Heart right ventricle (tissue), 16 donors: Measurements from ENCODE around the gene MACROD2. TPM values are rescaled to one million over a fixed set of nuclear protein-coding genes. Genes with fewer than 3 reads are reported as not detected.

Experiments used
- ATAC-seq, 8 donors: fragments of 200-7000 bp; cut with Tn5 transposase; one replicate each; pipeline ENCODE4 v1.9.1; 2020; ENCODE audit warnings: mild to moderate bottlenecking in 8 of 8, moderate library complexity in 8 of 8, moderate number of reproducible peaks in 1 of 8
- DNase-seq, 2 donors: peaks; one replicate each; pipeline ENCODE4 v3.0.0-alpha.2; 2020
- H3K27ac ChIP-seq, 10 donors: fragments of 200-600 bp; sonication (generic) in 2 of 10; one replicate each; pipeline versions ENCODE4 v1.5.0 to v1.8.0; 2020 to 2022; ENCODE audit warnings: mild to moderate bottlenecking in 3 of 10
- H3K27me3 ChIP-seq, 7 donors: fragments of 200-600 bp; one replicate each; pipeline ENCODE4 v1.8.0; 2021 to 2022; ENCODE audit warnings: mild to moderate bottlenecking in 2 of 7
- H3K36me3 ChIP-seq, 9 donors: fragments of 200-600 bp; sonication (generic) in 1 of 9; one replicate each; pipeline versions ENCODE4 v1.5.0 to v1.8.0; 2020 to 2022; ENCODE audit warnings: mild to moderate bottlenecking in 2 of 9
- H3K4me1 ChIP-seq, 9 donors: fragments of 200-600 bp; sonication (generic) in 1 of 9; one replicate each; pipeline versions ENCODE4 v1.5.0 to v1.8.0; 2020 to 2022; ENCODE audit warnings: mild to moderate bottlenecking in 4 of 9
- H3K4me3 ChIP-seq, 10 donors: fragments of 200-600 bp; sonication (generic) in 2 of 10; one replicate each; pipeline versions ENCODE4 v1.5.0 to v1.8.0; 2020 to 2022; ENCODE audit warnings: mild to moderate bottlenecking in 7 of 10, moderate library complexity in 2 of 10
- H3K9me3 ChIP-seq, 11 donors: fragments of 200-600 bp in 10 of 11; sonication (generic) in 2 of 11; one replicate each; pipeline versions ENCODE4 v1.5.0 to v1.8.0; 2013 to 2022; ENCODE audit warnings: mild to moderate bottlenecking in 2 of 11, control low read depth in 1 of 11, moderate library complexity in 1 of 11
- WGBS, 2 donors: extraction: QIAGEN DNeasy Blood & Tissue Kit; methylation state at CpG; one replicate each; pipeline ENCODE4 v1.1.7; 2013; ENCODE audit warnings: inconsistent platforms in 1 of 2; 5-methylcytosine and 5-hydroxymethylcytosine counted together
- intact Hi-C, 10 donors: fragments of 100-400 bp; cut with DNase I; formaldehyde crosslinking; loops; one replicate each; pipeline versions ENCODE4 v1.11.1 to v1.14.2; 2022
- polyA plus RNA-seq, 2 donors: library from polyadenylated mRNA; stranded (reverse); fragments of 200-250 nt; gene quantifications; one replicate each; pipeline ENCODE4 v1.2.3, GENCODE V29; 2013
- total RNA-seq, 10 donors: library from RNA; stranded (reverse); fragmentation: NEBNext Ultra II Directional in 3 of 10; extraction: Animal tissue kit (Norgen Biotek cat#: 25700) in 3 of 10; gene quantifications; one replicate each; pipeline versions ENCODE4 v1.2.1 to v1.2.4, GENCODE V29; 2021 to 2023
- TF ChIP-seq, protein P1 (sequence below), 9 donors: fragments of 200-600 bp; sonication (generic) in 2 of 9; IDR thresholded peaks; one replicate each; pipeline versions ENCODE4 v1.5.0 to v1.8.0; 2021 to 2022; ENCODE audit warnings: antibody characterized with exemption in 9 of 9, mild to moderate bottlenecking in 5 of 9, moderate library complexity in 1 of 9
- donor health status: Arrhythmogenic right ventricular cardiomyopathy.
- donor health status: ischemic (EF 13 %, LVEDD 7.1; RV severe dilation, severe dysfunction).
- donor health status: healthy with polysubstance abuse.
- donor health status: DM: no; HTN: yes; CAD: no.
- donor health status: DM: no; HTN: no; CAD: no.
- donor health status: ischemic (EF 25% LVEDD 6.9; RV normal size, moderate dysfunction).
- donor health status: ischemic (EF 25% LVEDD 5.7; RV mildly dilated, moderate dysfunction).
- donor health status: healthy.
- donor health status: DM: yes; HTN: yes; CAD: no.
- donor health status: Ischemic cardiomyopathy.
- donor health status: ischemic (EF 35%, LVEDD 5.7; RV mildly dilated, moderate dysfunction).
- donor health status: nonischemic (EF 11% LVEDD 7.7; RV severe dilation, severe dysfunction).
- donor health status: DM: yes; HTN: yes; CAD: no.
- donor health status: PGD.
- donor health status: ischemic (EF 29% LVEDD 5.4; RV normal size, mild dysfunction).
- donor health status: nonischemic (EF 23%, LVEDD 6.1; RV moderate dilation, normal function).

MACROD2 gene
- total and polyA plus RNA-seq, 12 donors: 0.28 to 6.4 (median 4.1) TPM

DNA sequence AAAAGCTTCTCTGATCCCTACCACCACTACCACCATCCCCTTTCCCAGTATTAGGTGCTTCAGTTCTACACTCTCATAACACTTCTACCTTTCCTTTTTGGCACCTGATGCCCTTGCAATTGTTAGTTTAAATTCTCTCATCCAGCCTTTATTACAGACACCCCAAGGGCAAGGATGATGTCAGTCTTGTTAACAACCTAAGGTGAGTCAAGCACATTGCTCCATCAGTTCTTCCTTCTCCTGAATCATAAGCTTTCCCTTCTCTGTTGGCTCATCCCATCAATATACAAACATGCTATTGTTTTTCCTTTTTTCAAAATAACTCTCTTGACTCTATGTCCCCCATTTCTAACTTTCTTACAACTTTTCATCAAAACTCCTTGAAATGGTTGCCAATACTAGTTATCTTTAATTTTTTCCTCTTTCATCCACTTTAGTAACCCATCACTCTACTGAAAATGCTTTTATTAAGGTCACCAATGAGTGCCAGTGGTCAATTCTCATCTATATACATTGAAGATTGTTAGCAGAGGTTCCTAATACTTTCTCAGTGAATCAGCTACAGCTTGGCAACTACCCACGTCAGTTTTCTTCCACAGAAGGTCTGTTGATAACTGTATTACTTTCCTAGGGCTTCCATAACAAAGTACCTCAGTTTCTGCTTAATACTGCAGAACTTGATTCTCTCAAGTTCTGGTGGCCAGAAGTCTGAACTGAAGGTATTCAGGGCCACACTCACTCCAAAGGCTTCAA lies 439.2 kb downstream of the MACROD2 start:
- ATAC-seq (no peak), DNase-seq (no peak)
- Histone ChIP-seq H3K4me3 (no peak overlapping the region), H3K27me3 (no peaks in the 10 kb centered on the region), H3K36me3 (no peaks in the 10 kb centered on the region), H3K27ac (no peak overlapping the region), H3K9me3 (peaks cover 0 to 20% (median 8%) of the 10 kb centered on the region in 11 donors), H3K4me1 (no peaks in the 10 kb centered on the region)
- TF ChIP-seq, protein P1, sequence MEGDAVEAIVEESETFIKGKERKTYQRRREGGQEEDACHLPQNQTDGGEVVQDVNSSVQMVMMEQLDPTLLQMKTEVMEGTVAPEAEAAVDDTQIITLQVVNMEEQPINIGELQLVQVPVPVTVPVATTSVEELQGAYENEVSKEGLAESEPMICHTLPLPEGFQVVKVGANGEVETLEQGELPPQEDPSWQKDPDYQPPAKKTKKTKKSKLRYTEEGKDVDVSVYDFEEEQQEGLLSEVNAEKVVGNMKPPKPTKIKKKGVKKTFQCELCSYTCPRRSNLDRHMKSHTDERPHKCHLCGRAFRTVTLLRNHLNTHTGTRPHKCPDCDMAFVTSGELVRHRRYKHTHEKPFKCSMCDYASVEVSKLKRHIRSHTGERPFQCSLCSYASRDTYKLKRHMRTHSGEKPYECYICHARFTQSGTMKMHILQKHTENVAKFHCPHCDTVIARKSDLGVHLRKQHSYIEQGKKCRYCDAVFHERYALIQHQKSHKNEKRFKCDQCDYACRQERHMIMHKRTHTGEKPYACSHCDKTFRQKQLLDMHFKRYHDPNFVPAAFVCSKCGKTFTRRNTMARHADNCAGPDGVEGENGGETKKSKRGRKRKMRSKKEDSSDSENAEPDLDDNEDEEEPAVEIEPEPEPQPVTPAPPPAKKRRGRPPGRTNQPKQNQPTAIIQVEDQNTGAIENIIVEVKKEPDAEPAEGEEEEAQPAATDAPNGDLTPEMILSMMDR (IDR thresholded peaks at IDR 0.05): no peak
- 53 to 63% methylated on average over 1 of the region's 1 CpG for WGBS, 2 donors
- intact Hi-C loops: no loop called here

DNA sequence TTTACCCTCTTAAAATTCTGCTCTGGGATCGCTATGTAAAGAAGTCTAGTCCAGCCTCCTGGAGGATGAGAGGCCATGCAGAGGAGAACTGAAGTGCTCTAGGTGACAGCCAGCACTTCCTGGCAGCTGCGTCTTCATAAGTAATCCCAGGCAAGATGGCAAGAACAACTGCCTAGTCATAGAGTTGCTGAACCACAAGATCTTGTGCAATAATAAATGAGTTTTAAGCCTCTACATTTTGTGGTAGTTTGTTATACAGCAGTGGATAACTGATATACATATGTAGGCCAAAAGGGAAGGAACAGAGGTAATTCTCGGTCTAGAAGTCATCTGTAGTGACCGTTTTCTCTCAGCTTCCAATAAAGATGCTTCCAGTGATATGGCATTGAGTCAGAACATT lies 445.9 kb downstream of the MACROD2 start:
- Histone ChIP-seq H3K27me3 (no peaks in the 10 kb centered on the region), H3K36me3 (no peaks in the 10 kb centered on the region), H3K4me1 (no peaks in the 10 kb centered on the region), H3K27ac (no peak overlapping the region), H3K4me3 (no peak overlapping the region), H3K9me3 (peaks cover 0 to 25% (median 8%) of the 10 kb centered on the region in 11 donors)
- intact Hi-C loops: no loop called here
- TF ChIP-seq, protein P1 (IDR thresholded peaks at IDR 0.05): no peak
- 81 to 84% methylated on average over 4 of the region's 4 CpGs for WGBS, 2 donors
- DNase-seq (no peak), ATAC-seq (no peak)

DNA sequence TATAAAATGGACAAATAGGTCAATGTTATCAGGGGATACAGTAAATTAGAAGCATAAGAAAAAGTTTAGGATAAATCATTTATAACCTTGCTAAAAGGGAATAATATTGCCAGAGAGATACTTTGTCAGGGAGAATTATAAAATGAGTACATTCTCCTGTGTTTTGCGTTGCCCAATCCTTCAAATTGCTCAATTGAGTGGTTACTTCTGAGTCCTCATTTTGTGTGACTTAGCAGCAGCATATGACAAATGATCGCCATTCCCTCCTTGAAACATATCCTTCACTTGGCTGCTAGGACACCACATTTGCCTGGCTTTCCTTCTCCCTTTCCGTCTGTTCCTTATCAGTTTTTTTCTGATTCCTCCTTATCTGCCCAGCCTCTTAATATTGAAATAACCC lies 448.8 kb downstream of the MACROD2 start:
- 54% methylated on average over 3 of the region's 3 CpGs for WGBS, 2 donors
- TF ChIP-seq, protein P1 (IDR thresholded peaks at IDR 0.05): no peak
- no peaks in the 10 kb centered on the region for H3K27me3 ChIP-seq
- no peak for DNase-seq
- intact Hi-C loops: no loop called here
- H3K36me3 ChIP-seq: no peaks in the 10 kb centered on the region
- no peak for ATAC-seq
- H3K4me3 ChIP-seq: no peak overlapping the region
- H3K27ac ChIP-seq: no peak overlapping the region
- H3K4me1 ChIP-seq: no peaks in the 10 kb centered on the region
- peaks cover 0 to 17% (median 2%) of the 10 kb centered on the region in 11 donors for H3K9me3 ChIP-seq

DNA sequence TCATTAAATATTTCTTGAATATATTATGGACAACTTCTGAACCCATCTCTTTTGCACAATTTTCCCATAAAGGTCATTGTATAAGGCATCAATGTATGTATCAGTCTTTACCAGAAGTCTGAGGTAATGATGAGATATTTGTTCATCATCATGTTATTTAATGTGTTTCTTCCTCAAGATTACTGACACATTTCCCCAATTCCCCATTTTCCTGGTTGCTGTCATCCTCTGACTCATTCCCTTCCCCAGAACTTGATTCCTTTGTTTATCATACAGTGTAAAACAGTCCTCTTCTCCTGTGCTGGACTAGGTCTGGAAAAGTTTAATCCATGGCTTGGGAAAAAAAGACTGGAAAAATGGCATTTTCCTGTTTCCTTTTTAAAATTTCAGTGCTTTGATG lies 450.0 kb downstream of the MACROD2 start:
- H3K4me1 ChIP-seq: no peaks in the 10 kb centered on the region
- H3K9me3 ChIP-seq: peaks cover 0 to 9% (median 0%) of the 10 kb centered on the region in 11 donors
- H3K27ac ChIP-seq: no peak overlapping the region
- DNase-seq (no peak), ATAC-seq (no peak)
- H3K36me3 ChIP-seq: no peaks in the 10 kb centered on the region
- H3K4me3 ChIP-seq: no peak overlapping the region
- intact Hi-C loops: no loop called here
- TF ChIP-seq, protein P1 (IDR thresholded peaks at IDR 0.05): no peak
- H3K27me3 ChIP-seq: no peaks in the 10 kb centered on the region
